COLO668 (cell line): ENCODE measurements around the gene INTS7.
"Not testable (repeated sequence)": the region's sequence is repeated elsewhere in the genome, so short reads cannot be mapped to it uniquely, and the experiment has no call there.

Experiments
- DNase-seq: peaks from one replicate; lab custom pipeline; 2025; ENCODE audit not compliant: unreplicated experiment; lab: John Stamatoyannopoulos, UW

Gene INTS7

DNA sequence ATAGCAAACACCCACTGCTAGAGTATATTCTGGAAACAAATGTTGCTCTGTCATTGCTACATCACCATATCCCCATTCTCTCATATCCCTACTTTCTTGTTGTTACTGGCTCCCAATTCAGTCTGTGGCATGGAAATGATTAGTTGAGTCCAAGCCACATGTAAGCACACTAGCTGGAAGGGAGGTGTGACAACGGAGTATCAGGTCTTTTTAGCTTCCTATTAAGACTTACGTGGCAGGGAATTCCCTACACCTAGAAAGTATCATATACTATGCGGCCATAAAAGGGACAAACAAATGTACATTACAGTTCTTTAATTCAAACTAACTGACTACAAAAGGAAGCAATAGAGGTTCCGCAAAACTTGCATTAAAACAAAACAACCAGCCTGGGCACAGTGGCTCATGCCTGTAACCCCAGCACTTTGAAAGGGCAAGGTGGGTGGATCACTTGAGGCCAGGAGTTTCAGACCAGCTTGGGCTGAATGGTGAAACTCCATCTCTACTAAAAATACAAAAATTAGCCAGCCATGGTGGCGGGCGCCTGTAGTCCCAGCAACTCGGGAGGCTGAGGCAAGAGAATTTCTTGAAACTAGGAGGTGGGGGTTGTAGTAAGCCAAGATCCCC is 48.6 kb downstream of the INTS7 start:
- DNase-seq, result no peak

DNA sequence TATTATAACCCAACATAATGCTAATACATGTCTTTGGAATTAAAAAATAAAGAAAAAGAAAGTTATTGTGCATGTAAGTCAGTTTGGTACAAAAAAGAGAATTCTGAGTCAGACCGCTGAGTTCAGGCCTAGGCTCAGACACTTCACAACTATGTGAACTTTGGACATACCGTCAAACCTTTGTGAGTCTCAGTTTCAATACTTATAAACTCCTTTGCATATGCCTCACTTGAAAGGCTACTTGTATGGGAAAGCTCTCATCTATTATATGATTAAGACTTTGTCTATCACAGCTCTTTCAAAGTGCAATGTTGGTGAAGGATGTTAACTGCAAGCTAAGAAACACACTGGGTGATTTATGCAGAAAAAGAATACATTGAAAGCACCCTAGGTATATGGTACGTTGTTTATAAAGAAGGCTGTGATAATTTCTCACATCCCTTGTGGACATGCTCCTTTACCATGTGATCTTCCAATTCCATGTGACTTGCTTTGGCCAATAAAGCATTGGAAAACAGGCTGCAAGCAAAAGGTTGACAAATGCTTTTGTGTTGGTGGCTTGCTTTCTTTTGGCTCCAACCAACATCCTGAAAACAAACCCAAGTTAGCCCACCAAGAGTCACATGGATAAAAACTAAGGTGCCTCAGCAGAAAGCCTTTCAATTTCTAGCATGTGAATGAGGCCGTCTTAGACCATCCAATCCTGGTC is 49.6 kb downstream of the INTS7 start:
- no peak for DNase-seq

DNA sequence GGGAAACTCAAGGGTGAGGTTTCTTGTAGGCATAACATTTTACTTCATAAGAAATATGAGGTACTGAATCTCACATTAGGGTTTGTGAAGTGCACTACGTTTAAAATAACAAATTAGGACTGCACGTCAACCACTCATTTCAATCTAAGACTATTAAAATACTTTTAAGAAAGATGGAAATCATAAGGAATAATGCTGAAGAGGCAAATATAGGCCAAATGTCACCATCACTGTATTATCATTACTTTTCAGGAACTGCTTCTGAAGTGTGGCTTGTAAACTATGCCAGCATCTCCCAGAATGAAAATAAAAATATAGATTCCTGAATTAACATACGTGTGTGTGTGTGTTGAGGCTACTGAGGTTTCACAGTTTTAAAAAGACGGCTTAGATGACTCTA is 56.8 kb downstream of the INTS7 start:
- DNase-seq, result no peak

DNA sequence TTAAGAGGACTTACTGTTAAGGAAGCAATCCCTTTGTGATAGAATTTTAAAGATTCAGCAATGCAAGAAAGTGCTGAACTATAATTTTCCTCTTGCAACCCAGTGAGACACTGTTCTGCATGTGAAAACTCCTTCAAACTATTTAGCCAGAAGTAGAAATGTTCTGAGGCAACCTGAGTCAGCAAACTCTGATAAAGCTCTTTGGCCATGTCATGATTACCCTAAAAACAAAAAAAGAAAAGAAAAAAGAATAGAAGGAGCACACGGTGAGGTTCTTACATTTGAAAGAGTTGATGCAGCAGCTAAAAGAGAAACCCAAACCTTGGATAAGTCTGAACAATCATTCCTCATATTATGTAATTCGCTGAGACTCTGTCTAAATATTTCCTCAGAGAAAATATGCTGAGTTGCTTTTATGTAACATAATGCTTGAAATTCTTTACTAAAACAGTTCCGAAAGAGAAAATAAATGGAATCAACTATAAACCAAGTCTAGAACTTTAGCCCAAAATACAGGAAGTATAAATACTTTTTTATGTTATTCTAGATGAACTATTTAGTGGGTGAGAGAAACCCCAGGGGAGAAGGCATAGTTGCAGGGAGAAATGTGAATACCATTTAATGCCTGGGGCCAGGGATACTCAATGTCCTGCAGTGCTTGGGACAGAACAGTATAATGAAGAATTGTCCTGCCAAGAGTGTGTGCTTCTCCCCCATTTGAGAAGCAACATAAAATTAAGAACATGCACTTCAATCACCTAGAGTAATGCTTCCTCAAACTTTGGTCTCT is 60.0 kb downstream of the INTS7 start:
- no peak for DNase-seq

DNA sequence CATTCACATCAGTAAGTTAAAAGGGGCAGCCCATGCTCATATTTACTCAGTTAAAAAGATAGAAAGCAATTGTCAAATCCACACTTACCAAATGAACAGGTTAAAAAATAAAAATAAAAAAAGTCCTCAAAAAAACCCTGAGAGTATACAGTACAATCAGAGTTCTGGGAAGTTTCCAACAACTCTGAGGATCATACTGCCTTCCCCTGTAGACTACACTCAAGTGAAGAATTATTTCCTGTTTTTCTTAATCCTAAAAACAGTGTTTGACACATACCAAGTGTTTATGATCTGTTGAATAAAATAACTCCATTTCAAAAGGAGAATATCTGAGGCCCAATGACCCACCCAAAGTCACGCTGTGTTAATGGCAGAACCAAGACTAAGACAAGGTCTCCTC is 61.8 kb downstream of the INTS7 start:
- no peak for DNase-seq

DNA sequence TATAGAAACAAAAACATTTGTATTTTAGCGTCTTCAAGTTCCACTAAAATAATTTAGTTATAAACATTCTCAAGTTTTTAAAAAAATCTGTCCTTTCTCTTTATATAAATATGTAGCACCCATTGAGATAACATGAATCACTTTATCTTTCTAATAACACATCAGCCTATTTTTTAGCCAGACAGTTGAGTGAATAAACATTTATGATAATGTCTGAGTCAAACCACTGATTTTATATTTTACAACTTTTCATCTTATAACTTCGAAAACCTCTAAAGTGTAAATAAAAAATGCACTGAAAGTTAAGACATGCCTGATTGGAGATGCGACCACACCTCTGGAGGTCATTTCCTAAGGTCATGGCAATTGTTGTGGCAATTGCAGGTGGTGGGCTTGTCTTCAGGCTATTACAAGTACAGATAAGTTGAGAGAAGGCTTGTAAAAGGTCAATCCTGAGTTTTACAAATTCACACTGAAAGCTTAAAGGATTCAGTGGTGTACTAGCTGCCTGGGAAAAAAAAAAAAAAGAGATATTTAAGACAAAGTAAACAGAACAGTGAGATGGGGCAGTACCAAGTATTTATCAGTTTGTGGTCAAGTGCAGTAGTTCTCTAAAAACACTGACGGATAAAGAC is 67.0 kb downstream of the INTS7 start:
- DNase-seq, result no peak

DNA sequence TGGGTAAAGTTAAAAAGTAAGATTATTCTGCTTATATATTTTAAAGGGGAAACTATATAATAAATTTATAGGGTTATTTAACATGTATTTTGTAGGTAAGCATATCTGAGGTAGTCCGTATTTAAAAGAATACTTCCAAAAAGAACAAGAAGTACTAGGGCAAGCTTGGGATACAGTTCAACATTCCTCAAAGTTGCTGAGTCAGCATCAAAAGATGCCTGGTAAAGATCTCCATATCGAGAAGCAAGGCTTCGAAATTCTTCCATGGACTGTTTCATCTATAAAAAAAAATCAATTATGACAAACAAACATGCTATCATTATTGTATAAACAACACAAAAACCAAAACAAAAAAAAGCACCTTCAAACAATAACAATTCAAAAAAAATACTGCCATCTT is 67.7 kb downstream of the INTS7 start:
- DNase-seq, result no peak

DNA sequence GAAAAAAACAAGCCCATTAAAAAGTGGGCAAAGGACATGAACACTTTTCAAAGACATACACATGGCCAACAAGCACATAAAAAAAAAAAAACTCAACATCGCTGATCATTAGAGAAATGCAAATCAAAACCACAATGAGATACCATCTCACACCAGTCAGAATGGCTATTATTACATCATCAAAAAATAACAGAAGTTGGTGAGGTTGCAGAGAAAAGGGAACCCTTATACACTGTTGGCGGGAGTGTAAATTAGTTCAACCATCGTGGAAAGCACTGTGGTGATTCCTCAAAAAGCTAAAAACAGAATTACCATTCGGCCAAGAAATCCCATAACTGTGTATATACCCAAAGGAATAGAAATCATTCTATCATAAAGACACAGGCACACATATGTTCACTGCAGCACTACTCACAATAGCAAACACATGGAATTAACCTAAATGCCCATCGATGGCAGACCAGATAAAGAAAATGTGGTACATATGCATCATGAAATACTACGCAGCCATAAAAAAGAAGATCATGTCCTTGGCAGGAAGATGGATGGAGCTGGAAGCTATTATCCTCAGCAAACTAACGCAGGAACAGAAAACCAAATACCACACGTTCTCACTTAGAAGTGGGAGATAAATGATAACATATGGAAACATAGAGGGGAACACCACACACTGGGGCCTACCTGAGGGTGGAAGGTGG is 70.1 kb downstream of the INTS7 start:
- no peak for DNase-seq

DNA sequence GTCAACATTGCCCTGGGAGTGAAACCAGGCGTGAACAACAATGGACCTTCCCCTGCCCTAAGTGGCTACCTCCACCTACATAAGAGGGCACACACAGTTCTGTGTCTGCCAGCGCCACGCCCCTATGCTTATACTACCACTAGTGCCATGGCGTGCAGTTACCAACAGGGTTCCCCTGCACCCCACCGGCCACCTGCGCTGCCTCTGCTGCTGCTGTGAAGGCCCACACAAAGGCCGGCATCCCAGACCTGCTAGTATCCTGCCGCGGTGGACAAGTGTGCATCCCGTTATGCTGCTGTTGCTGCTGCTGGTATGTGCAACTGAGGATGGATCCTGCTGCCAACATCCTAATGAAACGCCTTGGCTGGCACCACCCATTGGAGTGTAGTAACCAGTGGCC is 75.7 kb downstream of the INTS7 start:
- DNase-seq, result no peak

DNA sequence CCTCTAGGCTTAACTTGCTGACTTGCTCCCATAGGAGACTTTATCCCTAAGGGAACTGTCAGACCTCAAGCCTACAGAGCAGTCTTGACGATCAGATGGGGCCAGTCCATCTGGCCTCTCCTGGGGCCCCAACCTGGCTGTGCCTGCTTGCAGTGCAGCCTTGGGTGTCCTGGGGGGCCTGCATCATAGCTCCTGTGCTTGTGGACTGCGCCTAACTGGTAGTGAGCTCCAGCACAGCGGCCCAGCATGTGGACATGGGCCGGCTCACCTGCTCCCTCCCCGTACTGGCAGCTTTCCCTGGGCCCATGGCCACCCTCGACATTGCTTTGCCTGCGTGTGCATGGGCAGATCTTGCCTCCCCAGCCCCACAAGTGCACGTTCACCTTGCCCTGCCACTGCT is 76.1 kb downstream of the INTS7 start:
- no peak for DNase-seq

DNA sequence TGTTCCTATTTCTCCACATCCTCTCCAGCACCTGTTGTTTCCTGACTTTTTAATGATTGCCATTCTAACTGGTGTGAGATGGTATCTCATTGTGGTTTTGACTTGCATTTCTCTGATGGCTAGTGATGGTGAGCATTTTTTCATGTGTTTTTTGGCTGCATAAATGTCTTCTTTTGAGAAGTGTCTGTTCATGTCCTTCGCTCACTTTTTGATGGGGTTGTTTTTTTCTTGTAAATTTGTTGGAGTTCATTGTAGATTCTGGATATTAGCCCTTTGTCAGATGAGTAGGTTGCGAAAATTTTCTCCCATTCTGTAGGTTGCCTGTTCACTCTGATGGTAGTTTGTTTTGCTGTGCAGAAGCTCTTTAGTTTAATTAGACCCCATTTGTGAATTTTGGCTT is 81.3 kb downstream of the INTS7 start:
- not testable (repeated sequence) for DNase-seq

DNA sequence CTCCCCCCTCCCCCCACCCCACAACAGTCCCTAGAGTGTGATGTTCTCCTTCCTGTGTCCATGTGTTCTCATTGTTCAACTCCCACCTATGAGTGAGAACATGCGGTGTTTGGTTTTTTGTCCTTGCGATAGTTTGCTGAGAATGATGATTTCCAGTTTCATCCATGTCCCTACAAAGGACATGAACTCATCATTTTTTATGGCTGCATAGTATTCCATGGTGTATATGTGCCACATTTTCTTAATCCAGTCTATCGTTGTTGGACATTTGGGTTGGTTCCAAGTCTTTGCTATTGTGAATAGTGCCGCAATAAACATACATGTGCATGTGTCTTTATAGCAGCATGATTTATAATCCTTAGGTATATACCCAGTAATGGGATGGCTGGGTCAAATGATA is 81.8 kb downstream of the INTS7 start:
- not testable (repeated sequence) for DNase-seq

DNA sequence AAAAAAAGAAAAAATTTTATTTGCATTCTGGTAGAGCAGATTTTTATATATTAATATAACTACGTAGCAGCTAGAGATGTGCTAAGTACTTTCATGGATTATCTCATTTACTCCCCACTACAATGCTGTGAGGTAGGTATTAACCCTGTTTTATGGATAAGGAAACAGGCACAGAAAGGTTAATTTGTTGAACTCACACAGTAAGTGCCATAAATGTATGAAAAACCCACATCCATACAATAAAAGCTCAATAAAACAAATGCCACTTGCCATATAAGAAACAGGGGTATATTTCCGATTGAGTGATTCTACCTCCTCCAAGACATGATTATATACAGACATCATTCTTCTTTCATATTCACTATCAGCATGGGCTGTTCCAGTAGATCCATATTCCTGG is 83.1 kb downstream of the INTS7 start:
- DNase-seq, result no peak

DNA sequence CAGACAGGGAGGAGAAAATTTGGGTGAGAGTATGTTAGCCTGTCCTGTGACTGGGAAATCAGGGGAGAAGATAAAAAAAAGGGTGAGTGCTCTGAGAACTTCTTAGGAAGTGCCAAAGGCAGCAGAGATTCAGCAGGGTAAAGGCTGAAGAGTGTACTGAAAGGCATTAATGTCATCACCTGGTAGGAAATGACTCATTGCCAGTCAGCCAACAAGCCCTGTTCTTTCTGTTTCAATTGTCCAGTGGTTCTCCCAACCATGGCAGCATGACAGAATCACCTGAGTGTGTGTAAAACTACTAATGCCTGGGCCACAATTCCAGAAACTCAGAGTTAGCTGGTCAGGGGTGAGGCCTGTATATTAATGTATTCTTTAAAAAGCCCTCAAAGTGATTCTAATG is 83.5 kb downstream of the INTS7 start:
- DNase-seq, result peak; percentile 30

DNA sequence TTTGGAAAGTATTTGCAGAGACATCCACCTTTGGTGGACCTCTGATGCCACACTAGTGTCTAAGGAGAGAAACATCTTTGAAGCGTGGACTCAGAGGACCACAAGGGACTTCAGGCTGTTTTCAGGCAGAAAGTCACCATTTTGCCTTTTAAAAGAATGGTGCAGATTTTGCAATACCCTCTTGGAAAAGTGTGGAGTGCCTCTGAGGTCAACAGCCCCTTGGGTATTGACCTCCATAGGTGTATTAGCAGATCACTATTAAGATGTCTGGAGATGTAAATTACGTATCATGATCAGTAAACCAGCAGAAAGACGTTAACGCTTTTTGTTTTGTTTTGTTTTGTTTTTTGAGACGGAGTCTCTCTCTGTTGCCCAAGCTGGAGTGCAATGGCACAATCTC is 87.0 kb downstream of the INTS7 start:
- DNase-seq, result no peak

DNA sequence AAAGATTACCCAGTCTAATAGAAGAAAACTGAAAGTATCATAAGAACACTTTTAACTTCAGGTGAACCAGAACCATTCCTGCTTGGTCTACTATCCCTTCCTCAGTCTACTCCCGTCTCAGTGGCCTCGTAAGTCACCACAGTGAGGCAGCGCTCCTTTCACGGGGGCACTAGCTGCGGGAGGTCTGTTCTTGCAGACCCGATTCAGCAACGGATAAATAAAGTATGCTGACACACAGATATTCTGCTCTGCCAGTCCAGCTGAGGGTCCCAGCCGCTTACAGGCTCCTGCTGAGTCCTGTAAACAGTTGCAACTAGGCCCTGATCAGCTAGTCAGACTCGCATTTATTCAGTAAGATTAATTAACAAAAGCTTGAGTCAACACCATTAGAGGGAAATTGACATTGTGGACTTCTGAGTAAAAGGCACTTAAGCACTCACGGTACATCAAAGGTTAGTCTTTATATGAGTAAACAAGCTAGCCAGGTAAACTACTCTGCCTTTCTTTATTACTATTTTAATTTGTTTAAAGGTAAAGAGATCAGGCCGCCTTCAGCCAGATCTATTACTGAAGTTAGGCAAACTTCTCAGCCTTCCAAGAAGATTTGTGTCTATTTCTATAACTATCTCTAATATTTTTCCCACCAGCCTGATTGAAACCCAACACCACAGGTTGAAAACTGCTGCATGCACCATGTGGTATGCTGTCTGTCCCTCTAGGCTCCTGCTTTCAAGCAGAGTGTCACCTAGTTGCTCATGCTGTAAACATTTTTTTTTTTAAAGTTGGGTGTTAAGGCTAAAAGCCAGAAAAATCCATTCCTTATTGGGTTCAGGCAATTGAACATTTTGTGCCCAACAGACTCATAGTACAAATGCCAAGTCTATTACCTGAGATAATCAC is 87.7 kb downstream of the INTS7 start:
- peak; percentile 35 for DNase-seq

DNA sequence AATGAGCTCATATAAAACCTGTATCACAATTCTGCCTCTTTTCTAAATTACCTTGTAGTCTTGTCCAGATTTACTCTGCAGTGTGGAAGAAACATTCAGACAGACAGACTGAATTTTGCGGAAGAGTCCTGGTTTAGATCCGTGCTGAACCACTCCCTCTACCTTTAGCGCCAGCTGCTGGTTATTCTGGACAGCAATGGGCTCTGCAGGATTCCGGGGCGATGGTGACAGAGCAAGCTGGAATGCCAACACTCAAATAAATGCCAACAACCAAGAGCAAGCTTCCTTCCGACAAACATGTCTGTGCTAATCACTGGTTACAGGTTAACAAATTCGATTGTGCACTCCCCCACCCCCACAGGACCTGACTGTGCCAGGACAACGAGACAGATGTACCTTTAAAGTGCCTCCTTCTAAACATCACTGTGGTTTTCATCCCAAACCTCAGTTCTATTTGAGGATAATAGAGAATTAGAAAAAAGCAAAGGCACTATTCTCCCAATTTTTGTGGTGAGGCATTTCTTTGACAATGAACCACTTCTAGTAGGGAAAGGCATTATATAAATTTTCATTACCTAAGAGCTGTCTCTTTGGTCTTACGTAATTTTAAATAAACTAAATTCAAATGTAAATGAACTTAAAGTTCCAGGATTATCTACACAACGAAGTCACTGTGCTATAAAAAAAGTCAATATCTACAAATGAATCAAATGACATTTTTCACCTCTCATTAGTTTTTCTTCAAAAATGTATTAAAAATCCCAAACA is 90.4 kb downstream of the INTS7 start:
- DNase-seq, result no peak

DNA sequence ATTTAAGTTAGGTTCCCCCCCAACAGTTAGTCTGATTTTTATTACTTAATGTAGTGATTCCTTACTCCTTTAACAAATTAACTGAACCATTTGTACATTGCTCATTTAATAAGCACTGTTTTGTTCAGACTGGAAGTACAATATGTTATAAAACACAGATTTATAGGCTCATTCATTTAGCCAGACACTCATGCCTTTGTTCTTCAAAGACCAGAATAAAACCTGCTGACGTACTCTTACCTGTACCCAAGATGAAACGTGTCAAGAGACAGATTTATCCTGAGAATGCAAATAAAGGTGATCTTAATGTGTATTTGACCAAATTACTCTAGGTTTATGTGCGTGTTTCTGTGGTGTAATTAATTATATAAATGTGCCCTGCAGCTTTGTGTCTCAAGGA is 92.8 kb downstream of the INTS7 start:
- no peak for DNase-seq

DNA sequence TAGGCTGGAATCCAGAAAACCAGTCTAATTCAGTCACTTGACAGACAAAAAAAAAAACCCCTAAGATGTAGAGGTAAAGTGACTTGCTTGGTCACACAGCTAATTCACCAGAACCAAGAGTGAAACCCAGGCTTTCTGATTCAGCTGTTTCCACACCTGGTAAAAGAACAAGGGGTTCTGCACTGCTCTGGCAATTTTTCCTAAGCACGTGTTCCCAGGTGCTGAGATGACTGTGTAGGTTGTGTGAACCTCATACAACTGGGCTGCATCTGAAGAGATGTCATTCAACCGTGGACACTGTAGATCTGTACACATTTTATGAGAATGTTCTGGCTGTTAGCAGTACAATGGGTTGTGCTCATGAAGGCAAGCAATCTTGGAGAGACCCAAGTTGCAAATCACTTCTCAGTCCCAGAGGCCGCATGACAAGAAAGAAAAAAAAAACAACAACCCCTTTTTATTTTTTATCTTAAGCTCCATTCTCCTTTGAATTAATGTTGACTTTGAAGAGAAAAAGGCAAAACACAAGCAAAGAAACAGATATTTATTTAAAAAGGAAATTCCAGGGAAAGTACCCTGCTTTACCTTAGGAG is 95.4 kb downstream of the INTS7 start:
- no peak for DNase-seq
